GM12865 (cell line): Measurements from ENCODE around the gene ZNF770.
"Not testable (repeated sequence)": the region's sequence is repeated elsewhere in the genome, so short reads cannot be mapped to it uniquely, and the experiment has no call there.

Source experiments
- DNase-seq: peaks from one replicate; pipeline ENCODE4 v3.0.0; 2010; ENCODE audit warnings: low read depth
- H3K4me3 ChIP-seq: 2 replicates; pipeline ENCODE4 v1.5.1; 2011; ENCODE audit warnings: mild to moderate bottlenecking, low read depth, low read length, control low read depth
- CTCF ChIP-seq: IDR thresholded peaks from 2 replicates; pipeline ENCODE4 v1.5.1; 2011; ENCODE audit warnings: low read length, control low read depth, low read depth, inconsistent platforms; ENCODE audit not compliant: insufficient read depth; ENCODE audit errors: missing control alignments

ZNF770 gene

DNA sequence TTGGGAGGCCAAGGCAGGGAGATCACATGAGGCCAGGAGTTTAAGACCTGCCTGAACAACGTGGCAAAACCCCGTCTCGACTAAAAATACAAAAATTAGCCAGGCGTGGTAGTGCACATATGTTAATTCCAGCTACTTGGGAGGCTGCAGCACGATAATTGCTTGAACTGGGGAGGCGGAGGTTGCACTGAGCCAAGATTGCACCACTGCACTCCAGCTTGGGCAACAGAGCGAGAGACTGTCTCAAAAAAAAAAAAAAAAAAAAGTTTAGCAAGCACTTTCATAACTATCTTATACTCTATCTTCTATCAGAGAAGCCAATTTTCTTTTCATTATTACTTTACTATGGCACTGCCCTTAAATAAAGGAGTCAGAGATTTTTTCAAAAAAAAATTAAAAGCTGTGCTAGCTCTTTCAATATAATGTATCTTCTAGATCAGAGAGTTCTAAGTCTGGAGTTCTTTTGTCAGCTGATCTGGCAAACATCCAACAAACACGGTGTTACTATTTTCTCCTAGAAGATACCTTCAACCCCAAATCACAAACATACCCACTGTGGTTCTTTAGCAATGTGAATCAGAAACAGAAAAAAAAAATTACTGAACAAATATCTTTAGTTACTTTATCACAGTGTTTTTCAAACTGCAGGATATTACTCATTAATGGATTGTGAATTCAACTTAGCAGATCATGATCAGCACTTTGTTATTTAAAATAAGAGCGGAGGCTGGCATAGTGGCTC lies 3.0 kb downstream of the ZNF770 start:
- no peak for DNase-seq
- TF ChIP-seq CTCF: no peak
- H3K4me3 ChIP-seq: no peak overlapping the region

- no peak for DNase-seq
Observed at GRCh38 chr15:34976743-34977142, 11.3 kb downstream of the ZNF770 start.

DNA sequence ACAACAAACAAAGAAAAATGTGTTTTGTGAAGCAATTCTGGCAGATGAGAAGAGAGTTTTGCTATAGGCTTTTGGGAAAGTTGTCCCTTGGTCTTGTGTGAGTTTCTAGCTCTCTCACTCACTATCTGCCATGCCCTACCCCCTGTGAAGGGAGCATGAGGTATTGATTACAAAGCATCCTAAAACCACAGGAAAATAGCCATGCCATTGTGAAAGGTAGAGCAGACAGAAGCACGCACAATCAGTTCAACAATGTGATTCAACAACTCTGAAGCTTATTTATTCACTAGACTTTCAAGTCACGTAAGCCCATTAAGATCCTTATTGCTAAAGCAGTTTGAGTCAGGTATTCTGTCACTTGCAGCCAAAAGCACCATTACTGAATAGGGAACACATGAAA lies 12.0 kb downstream of the ZNF770 start:
- DNase-seq: no peak
- no peak overlapping the region for H3K4me3 ChIP-seq
- no peak for TF ChIP-seq CTCF

More at GRCh38 chr15:34976743-34977142, 11.3 kb downstream of the ZNF770 start:
- H3K4me3 ChIP-seq: no peak overlapping the region
- no peak for TF ChIP-seq CTCF

GRCh38 chr15:34973512-34973911 lies 14.6 kb downstream of the ZNF770 start:
- no peak overlapping the region for H3K4me3 ChIP-seq
- no peak for DNase-seq
- TF ChIP-seq CTCF: no peak

DNA sequence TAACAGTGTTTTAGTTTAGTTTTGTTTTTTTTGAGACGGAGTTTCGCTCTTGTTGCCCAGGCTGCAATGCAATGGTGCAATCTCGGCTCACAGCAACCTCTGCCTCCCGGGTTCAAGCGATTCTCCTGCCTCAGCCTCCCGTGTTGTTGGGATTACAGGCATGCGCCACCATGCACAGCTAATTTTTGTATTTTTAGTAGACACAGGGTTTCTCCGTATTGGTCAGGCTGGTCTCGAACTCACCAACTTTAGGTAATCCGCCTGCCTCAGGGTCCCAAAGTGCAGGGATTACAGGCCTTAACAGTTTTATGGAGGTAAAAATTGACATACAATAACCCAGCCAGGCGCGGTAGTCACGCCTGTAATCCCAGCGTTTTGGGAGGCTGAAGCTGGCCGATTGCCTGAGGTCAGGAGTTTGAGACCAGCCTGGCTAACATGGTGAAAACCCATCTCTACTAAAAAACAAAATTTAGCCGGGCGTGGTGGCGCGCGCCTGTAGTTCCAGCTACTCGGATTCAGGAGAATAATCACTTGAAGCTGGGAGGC lies 17.9 kb downstream of the ZNF770 start:
- peak overlapping the region; percentile 63 for H3K4me3 ChIP-seq
- not testable (repeated sequence) for DNase-seq

GRCh38 chr15:34969340-34970097 lies 18.6 kb downstream of the ZNF770 start, which contains the start of gene AQR:
Gene AQR, minus strand, starts transcription at chr15:34969742. Its CDS starts 129 bp downstream, at chr15:34969613.
- DNase-seq: peak; percentile 99
- TF ChIP-seq CTCF: peak; percentile 89
- peak within 1 kb of the TSS; percentile 63 for H3K4me3 ChIP-seq

GRCh38 chr15:34964277-34964676 lies 23.8 kb downstream of the ZNF770 start:
- DNase-seq: no peak
- TF ChIP-seq CTCF: no peak
- no peak overlapping the region for H3K4me3 ChIP-seq
